HEK293 (cell line): ENCODE data around the gene LRRC8E.

Experiments
- CTCF ChIA-PET: fragments of 350-600 bp; formaldehyde crosslinking; extraction: SDS; loops from one replicate; lab custom pipeline; 2021; ENCODE audit warnings: antibody characterized with exemption; lab: Yijun Ruan, JAX
- POLR2A ChIA-PET: fragments of 300-600 bp; formaldehyde crosslinking; extraction: SDS; loops from one replicate; lab custom pipeline; 2020; ENCODE audit warnings: antibody characterized with exemption, inconsistent platforms; lab: Yijun Ruan, JAX
- H3K27ac ChIP-seq: fragments of 200-500 bp; sonication (Bioruptor generic); 2 replicates; pipeline ENCODE4 v1.5.1; 2014; ENCODE audit warnings: low read depth, low read length, control low read depth, inconsistent platforms; ENCODE audit errors: extremely low read depth
- H3K36me3 ChIP-seq, 2 experiments: fragments of 200-500 bp in 1 of 2; sonication (Bioruptor generic) in 1 of 2; 1 replicate in 1 of 2; 2 replicates in 1 of 2; pipeline ENCODE4 v1.5.1; 2014 to 2017; ENCODE audit warnings: inconsistent platforms in 2 of 2, low read length in 2 of 2; ENCODE audit not compliant: control insufficient read depth in 2 of 2, insufficient read depth in 1 of 2
- H3K4me1 ChIP-seq: fragments of 200-500 bp; sonication (Bioruptor generic); 2 replicates; pipeline ENCODE4 v1.5.1; 2014; ENCODE audit warnings: mild to moderate bottlenecking, low read length, inconsistent platforms; ENCODE audit not compliant: control insufficient read depth, insufficient read depth
- H3K4me3 ChIP-seq: 2 replicates; pipeline ENCODE4 v1.5.1; 2011; ENCODE audit warnings: low read depth, mild to moderate bottlenecking, control low read depth, low read length, moderate library complexity
- H3K9me3 ChIP-seq: fragments of 200-500 bp; sonication (Bioruptor generic); 2 replicates; pipeline ENCODE4 v1.5.1; 2014; ENCODE audit warnings: low read depth, low read length, inconsistent platforms; ENCODE audit not compliant: control insufficient read depth, insufficient read depth
- GLI4 ChIP-seq: fragments of 450-650 bp; formaldehyde crosslinking; IDR thresholded peaks from 2 replicates; pipeline ENCODE4 v1.5.1; 2016; ENCODE audit warnings: missing biosample characterization, missing genetic modification characterization
- GLIS1 ChIP-seq: fragments of 450-650 bp; formaldehyde crosslinking; IDR thresholded peaks from 2 replicates; pipeline ENCODE4 v1.5.1; 2016; ENCODE audit warnings: missing biosample characterization, missing genetic modification characterization
- GLIS2 ChIP-seq: fragments of 450-650 bp; formaldehyde crosslinking; IDR thresholded peaks from 2 replicates; pipeline ENCODE4 v1.5.1; 2016; ENCODE audit warnings: missing biosample characterization, missing genetic modification characterization
- KLF1 ChIP-seq: fragments of 450-650 bp; formaldehyde crosslinking; IDR thresholded peaks from 2 replicates; pipeline ENCODE4 v1.5.1; 2016; ENCODE audit warnings: missing biosample characterization, missing genetic modification characterization
- KLF10 ChIP-seq: fragments of 450-650 bp; IDR thresholded peaks from 2 replicates; pipeline ENCODE4 v1.5.1; 2018; ENCODE audit warnings: missing biosample characterization, mild to moderate bottlenecking, missing genetic modification characterization
- KLF16 ChIP-seq: fragments of 450-650 bp; formaldehyde crosslinking; IDR thresholded peaks from 2 replicates; pipeline ENCODE4 v1.5.1; 2017; ENCODE audit warnings: missing biosample characterization, missing genetic modification characterization
- KLF7 ChIP-seq: fragments of 450-650 bp; formaldehyde crosslinking; IDR thresholded peaks from 2 replicates; pipeline ENCODE4 v1.5.1; 2016; ENCODE audit warnings: missing biosample characterization, missing genetic modification characterization, borderline replicate concordance
- KLF8 ChIP-seq: fragments of 450-650 bp; formaldehyde crosslinking; IDR thresholded peaks from 2 replicates; pipeline ENCODE4 v1.5.1; 2016; ENCODE audit warnings: missing biosample characterization, missing genetic modification characterization
- KLF9 ChIP-seq: fragments of 450-650 bp; formaldehyde crosslinking; IDR thresholded peaks from 2 replicates; pipeline ENCODE4 v1.5.1; 2016; ENCODE audit warnings: missing biosample characterization, missing genetic modification characterization, low read depth
- OSR2 ChIP-seq: fragments of 450-650 bp; formaldehyde crosslinking; IDR thresholded peaks from 2 replicates; pipeline ENCODE4 v1.5.1; 2016; ENCODE audit warnings: missing biosample characterization, missing genetic modification characterization
- PATZ1 ChIP-seq: fragments of 450-650 bp; formaldehyde crosslinking; IDR thresholded peaks from 2 replicates; pipeline ENCODE4 v1.5.1; 2016; ENCODE audit warnings: missing biosample characterization, missing genetic modification characterization
- SP3 ChIP-seq: fragments of 450-650 bp; formaldehyde crosslinking; IDR thresholded peaks from 2 replicates; pipeline ENCODE4 v1.5.1; 2016; ENCODE audit warnings: missing biosample characterization, missing genetic modification characterization
- ZBTB1 ChIP-seq: fragments of 450-650 bp; formaldehyde crosslinking; IDR thresholded peaks from 2 replicates; pipeline ENCODE4 v1.5.1; 2016; ENCODE audit warnings: missing biosample characterization, missing genetic modification characterization
- ZBTB21 ChIP-seq: fragments of 450-650 bp; formaldehyde crosslinking; IDR thresholded peaks from 2 replicates; pipeline ENCODE4 v1.5.1; 2017; ENCODE audit warnings: missing biosample characterization, missing genetic modification characterization
- ZBTB7A ChIP-seq: fragments of 450-650 bp; formaldehyde crosslinking; IDR thresholded peaks from 2 replicates; pipeline ENCODE4 v1.5.1; 2016; ENCODE audit warnings: low read depth, missing biosample characterization, missing genetic modification characterization
- ZFP41 ChIP-seq: fragments of 450-650 bp; formaldehyde crosslinking; IDR thresholded peaks from 2 replicates; pipeline ENCODE4 v1.5.1; 2016; ENCODE audit warnings: missing biosample characterization, missing genetic modification characterization, borderline replicate concordance
- ZFP69B ChIP-seq: fragments of 450-650 bp; formaldehyde crosslinking; IDR thresholded peaks from 2 replicates; pipeline ENCODE4 v1.5.1; 2016; ENCODE audit warnings: missing biosample characterization, missing genetic modification characterization
- ZIC2 ChIP-seq: fragments of 450-650 bp; formaldehyde crosslinking; IDR thresholded peaks from 2 replicates; pipeline ENCODE4 v1.5.1; 2016; ENCODE audit warnings: missing biosample characterization, missing genetic modification characterization
- ZNF146 ChIP-seq: fragments of 450-650 bp; formaldehyde crosslinking; IDR thresholded peaks from 2 replicates; pipeline ENCODE4 v1.5.1; 2016; ENCODE audit warnings: missing biosample characterization, missing genetic modification characterization
- ZNF16 ChIP-seq: fragments of 450-650 bp; formaldehyde crosslinking; IDR thresholded peaks from 2 replicates; pipeline ENCODE4 v1.5.1; 2016; ENCODE audit warnings: low read depth, missing biosample characterization, missing genetic modification characterization
- ZNF501 ChIP-seq: fragments of 450-650 bp; formaldehyde crosslinking; IDR thresholded peaks from 2 replicates; pipeline ENCODE4 v1.5.1; 2016; ENCODE audit warnings: missing biosample characterization, missing genetic modification characterization
- ZNF626 ChIP-seq: fragments of 450-650 bp; sonication (Bioruptor Pico); formaldehyde crosslinking; IDR thresholded peaks from 2 replicates; pipeline ENCODE4 v1.5.1; 2018; ENCODE audit warnings: missing biosample characterization, missing genetic modification characterization, inconsistent platforms
- TF ChIP-seq, protein P1 (sequence below): fragments of 450-650 bp; formaldehyde crosslinking; conservative IDR thresholded peaks from 2 replicates; pipeline ENCODE4 v1.5.1; 2016; ENCODE audit warnings: low read depth, missing biosample characterization, missing genetic modification characterization
- TF ChIP-seq, protein P2 (sequence below): fragments of 450-650 bp; formaldehyde crosslinking; IDR thresholded peaks from 2 replicates; pipeline ENCODE4 v1.5.1; 2016; ENCODE audit warnings: missing biosample characterization, missing genetic modification characterization, low read depth
- TF ChIP-seq, protein P3 (sequence below): fragments of 450-650 bp; formaldehyde crosslinking; IDR thresholded peaks from 2 replicates; pipeline ENCODE4 v1.5.1; 2017; ENCODE audit warnings: missing biosample characterization, missing genetic modification characterization
- TF ChIP-seq, protein P4 (sequence below): fragments of 450-650 bp; formaldehyde crosslinking; IDR thresholded peaks from 2 replicates; pipeline ENCODE4 v1.5.1; 2016; ENCODE audit warnings: missing biosample characterization, missing genetic modification characterization

LRRC8E gene

GRCh38 chr19:7870571-7871436 lies 17.5 kb upstream of the LRRC8E start:
- no peaks in the 10 kb centered on the region for H3K9me3 ChIP-seq
- ChIA-PET CTCF (interaction anchor here (0.6 to 1.6 kb wide), 4 partner anchors 12 to 275 kb away, joined by 4 to 5 read pairs (median 4); partner anchors contain the start of gene CAMSAP3), POLR2A (interaction anchor here (1.1 to 2.5 kb wide), 5 partner anchors 18 to 53 kb away, joined by 3 to 15 read pairs (median 5); partner anchors contain the start of genes LRRC8E, MAP2K7 and SNAPC2)
- peaks cover 6% of the 10 kb centered on the region for H3K4me1 ChIP-seq
- H3K4me3 ChIP-seq: no peak overlapping the region
- H3K27ac ChIP-seq: no peak overlapping the region
- H3K36me3 ChIP-seq: no peaks in the 10 kb centered on the region
- TF ChIP-seq KLF16 (tag by site-specific recombination) (peak; percentile 50; the same call in 1 of the 2 replicates), ZIC2 (tag by site-specific recombination) (peak; percentile 65; the same call in 1 of the 2 replicates), KLF10 (tag by site-specific recombination) (peak; percentile 13), KLF8 (peak; percentile 96), ZBTB21 (tag by site-specific recombination) (0 out of 2 replicates have a peak, but pooled peaks have one; percentile 4), KLF9 (peak; percentile 99), GLIS2 (tag by site-specific recombination) (peak; percentile 55), OSR2 (tag by site-specific recombination) (no peak), ZNF146 (tag by site-specific recombination) (0 out of 2 replicates have a peak, but pooled peaks have one; percentile 1), GLI4 (tag by site-specific recombination) (no peak), SP3 (tag by site-specific recombination) (peak; percentile 15), ZNF16 (tag by site-specific recombination) (no peak), ZFP41 (no peak), PATZ1 (tag by site-specific recombination) (peak; percentile 86), KLF1 (peak; percentile 68), ZNF626 (tag by site-specific recombination) (no peak), ZBTB7A (tag by site-specific recombination) (0 out of 2 replicates have a peak, but pooled peaks have one; percentile 48), ZNF501 (tag by site-specific recombination) (no peak), GLIS1 (tag by site-specific recombination) (peak; percentile 36; the same call in 1 of the 2 replicates), ZFP69B (tag by site-specific recombination) (peak; percentile 42; the same call in 1 of the 2 replicates), ZBTB1 (tag by site-specific recombination) (0 out of 2 replicates have a peak, but pooled peaks have one; percentile 11), KLF7 (0 out of 2 replicates have a peak, but pooled peaks have one; percentile 38)
- TF ChIP-seq, protein P1, sequence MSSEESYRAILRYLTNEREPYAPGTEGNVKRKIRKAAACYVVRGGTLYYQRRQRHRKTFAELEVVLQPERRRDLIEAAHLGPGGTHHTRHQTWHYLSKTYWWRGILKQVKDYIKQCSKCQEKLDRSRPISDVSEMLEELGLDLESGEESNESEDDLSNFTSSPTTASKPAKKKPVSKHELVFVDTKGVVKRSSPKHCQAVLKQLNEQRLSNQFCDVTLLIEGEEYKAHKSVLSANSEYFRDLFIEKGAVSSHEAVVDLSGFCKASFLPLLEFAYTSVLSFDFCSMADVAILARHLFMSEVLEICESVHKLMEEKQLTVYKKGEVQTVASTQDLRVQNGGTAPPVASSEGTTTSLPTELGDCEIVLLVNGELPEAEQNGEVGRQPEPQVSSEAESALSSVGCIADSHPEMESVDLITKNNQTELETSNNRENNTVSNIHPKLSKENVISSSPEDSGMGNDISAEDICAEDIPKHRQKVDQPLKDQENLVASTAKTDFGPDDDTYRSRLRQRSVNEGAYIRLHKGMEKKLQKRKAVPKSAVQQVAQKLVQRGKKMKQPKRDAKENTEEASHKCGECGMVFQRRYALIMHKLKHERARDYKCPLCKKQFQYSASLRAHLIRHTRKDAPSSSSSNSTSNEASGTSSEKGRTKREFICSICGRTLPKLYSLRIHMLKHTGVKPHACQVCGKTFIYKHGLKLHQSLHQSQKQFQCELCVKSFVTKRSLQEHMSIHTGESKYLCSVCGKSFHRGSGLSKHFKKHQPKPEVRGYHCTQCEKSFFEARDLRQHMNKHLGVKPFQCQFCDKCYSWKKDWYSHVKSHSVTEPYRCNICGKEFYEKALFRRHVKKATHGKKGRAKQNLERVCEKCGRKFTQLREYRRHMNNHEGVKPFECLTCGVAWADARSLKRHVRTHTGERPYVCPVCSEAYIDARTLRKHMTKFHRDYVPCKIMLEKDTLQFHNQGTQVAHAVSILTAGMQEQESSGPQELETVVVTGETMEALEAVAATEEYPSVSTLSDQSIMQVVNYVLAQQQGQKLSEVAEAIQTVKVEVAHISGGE (tag by site-specific recombination): no peak
- TF ChIP-seq, protein P2, sequence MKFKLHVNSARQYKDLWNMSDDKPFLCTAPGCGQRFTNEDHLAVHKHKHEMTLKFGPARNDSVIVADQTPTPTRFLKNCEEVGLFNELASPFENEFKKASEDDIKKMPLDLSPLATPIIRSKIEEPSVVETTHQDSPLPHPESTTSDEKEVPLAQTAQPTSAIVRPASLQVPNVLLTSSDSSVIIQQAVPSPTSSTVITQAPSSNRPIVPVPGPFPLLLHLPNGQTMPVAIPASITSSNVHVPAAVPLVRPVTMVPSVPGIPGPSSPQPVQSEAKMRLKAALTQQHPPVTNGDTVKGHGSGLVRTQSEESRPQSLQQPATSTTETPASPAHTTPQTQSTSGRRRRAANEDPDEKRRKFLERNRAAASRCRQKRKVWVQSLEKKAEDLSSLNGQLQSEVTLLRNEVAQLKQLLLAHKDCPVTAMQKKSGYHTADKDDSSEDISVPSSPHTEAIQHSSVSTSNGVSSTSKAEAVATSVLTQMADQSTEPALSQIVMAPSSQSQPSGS: 0 out of 2 replicates have a peak, but pooled peaks have one; percentile 13
- TF ChIP-seq, protein P3, sequence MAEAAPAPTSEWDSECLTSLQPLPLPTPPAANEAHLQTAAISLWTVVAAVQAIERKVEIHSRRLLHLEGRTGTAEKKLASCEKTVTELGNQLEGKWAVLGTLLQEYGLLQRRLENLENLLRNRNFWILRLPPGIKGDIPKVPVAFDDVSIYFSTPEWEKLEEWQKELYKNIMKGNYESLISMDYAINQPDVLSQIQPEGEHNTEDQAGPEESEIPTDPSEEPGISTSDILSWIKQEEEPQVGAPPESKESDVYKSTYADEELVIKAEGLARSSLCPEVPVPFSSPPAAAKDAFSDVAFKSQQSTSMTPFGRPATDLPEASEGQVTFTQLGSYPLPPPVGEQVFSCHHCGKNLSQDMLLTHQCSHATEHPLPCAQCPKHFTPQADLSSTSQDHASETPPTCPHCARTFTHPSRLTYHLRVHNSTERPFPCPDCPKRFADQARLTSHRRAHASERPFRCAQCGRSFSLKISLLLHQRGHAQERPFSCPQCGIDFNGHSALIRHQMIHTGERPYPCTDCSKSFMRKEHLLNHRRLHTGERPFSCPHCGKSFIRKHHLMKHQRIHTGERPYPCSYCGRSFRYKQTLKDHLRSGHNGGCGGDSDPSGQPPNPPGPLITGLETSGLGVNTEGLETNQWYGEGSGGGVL (tag by site-specific recombination): peak; percentile 28; the same call in 1 of the 2 replicates
- TF ChIP-seq, protein P4, sequence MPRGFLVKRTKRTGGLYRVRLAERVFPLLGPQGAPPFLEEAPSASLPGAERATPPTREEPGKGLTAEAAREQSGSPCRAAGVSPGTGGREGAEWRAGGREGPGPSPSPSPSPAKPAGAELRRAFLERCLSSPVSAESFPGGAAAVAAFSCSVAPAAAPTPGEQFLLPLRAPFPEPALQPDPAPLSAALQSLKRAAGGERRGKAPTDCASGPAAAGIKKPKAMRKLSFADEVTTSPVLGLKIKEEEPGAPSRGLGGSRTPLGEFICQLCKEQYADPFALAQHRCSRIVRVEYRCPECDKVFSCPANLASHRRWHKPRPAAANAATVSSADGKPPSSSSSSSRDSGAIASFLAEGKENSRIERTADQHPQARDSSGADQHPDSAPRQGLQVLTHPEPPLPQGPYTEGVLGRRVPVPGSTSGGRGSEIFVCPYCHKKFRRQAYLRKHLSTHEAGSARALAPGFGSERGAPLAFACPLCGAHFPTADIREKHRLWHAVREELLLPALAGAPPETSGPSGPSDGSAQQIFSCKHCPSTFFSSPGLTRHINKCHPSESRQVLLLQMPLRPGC (tag by site-specific recombination): no peak
